DOHH2 (cell line): ENCODE measurements around the gene PTGFR.

ENCODE experiments used
- H3F3A ChIP-seq: fragments of 200-600 bp; sonication (generic), shearing (Covaris generic); 2 replicates; pipeline ENCODE4 v1.6.0; 2016; ENCODE audit warnings: antibody characterized with exemption, mild to moderate bottlenecking; ENCODE audit not compliant: control insufficient read depth, insufficient read depth
- H3K27ac ChIP-seq: fragments of 200-600 bp; sonication (generic); 2 replicates; pipeline ENCODE4 v1.5.1; 2014; ENCODE audit warnings: low read depth, mild to moderate bottlenecking, low read length, moderate library complexity
- H3K27me3 ChIP-seq: fragments of 200-600 bp; sonication (generic); 2 replicates; pipeline ENCODE4 v1.6.1; 2014; ENCODE audit warnings: mild to moderate bottlenecking, low read length, mixed read lengths; ENCODE audit not compliant: control insufficient read depth
- H3K36me3 ChIP-seq: fragments of 200-600 bp; sonication (generic); 2 replicates; pipeline ENCODE4 v1.6.1; 2014; ENCODE audit warnings: mild to moderate bottlenecking, low read length, moderate library complexity, mixed read lengths; ENCODE audit not compliant: control insufficient read depth
- H3K4me1 ChIP-seq: fragments of 200-600 bp; sonication (generic); 2 replicates; pipeline ENCODE4 v1.6.1; 2014; ENCODE audit warnings: mild to moderate bottlenecking, low read length, mixed read lengths; ENCODE audit not compliant: control insufficient read depth
- H3K4me2 ChIP-seq: fragments of 200-600 bp; sonication (generic); 2 replicates; pipeline ENCODE4 v1.6.0; 2014; ENCODE audit warnings: mild to moderate bottlenecking, low read length, moderate library complexity
- H3K4me3 ChIP-seq: fragments of 200-600 bp; sonication (generic); 2 replicates; pipeline ENCODE4 v1.5.1; 2014; ENCODE audit warnings: mild to moderate bottlenecking, low read length, mixed read lengths
- H3K79me2 ChIP-seq: fragments of 200-600 bp; sonication (generic); 2 replicates; pipeline ENCODE4 v1.6.1; 2014; ENCODE audit warnings: mild to moderate bottlenecking, low read length, mixed read lengths; ENCODE audit not compliant: control insufficient read depth
- H3K9me2 ChIP-seq: fragments of 200-600 bp; sonication (generic); replicated peaks from 2 replicates; pipeline ENCODE4 v1.6.1; 2014; ENCODE audit warnings: mild to moderate bottlenecking, low read length, mixed read lengths; ENCODE audit not compliant: control insufficient read depth
- H3K9me3 ChIP-seq: fragments of 200-600 bp; sonication (generic); 2 replicates; pipeline ENCODE4 v1.6.1; 2014; ENCODE audit warnings: antibody characterized with exemption, low read length, mixed read lengths; ENCODE audit not compliant: control insufficient read depth, insufficient read depth
- H4K20me1 ChIP-seq: fragments of 200-600 bp; sonication (generic); 2 replicates; pipeline ENCODE4 v1.6.0; 2014; ENCODE audit warnings: low read depth, mild to moderate bottlenecking, antibody characterized with exemption, low read length, moderate library complexity; ENCODE audit not compliant: control insufficient read depth, insufficient read depth
- EZH2phosphoT487 ChIP-seq: fragments of 200-600 bp; sonication (generic); IDR thresholded peaks from 2 replicates; pipeline ENCODE4 v1.6.1; 2017; ENCODE audit warnings: borderline replicate concordance, mild to moderate bottlenecking, antibody characterized with exemption, low read length, moderate library complexity, mixed read lengths
- TF ChIP-seq, protein P1 (sequence below): fragments of 200-600 bp; sonication (generic); IDR thresholded peaks from one replicate; pipeline ENCODE4 v1.5.1; 2014; ENCODE audit warnings: antibody characterized with exemption, mild to moderate bottlenecking, low read depth, low read length; ENCODE audit not compliant: poor library complexity, severe bottlenecking

The PTGFR gene

DNA sequence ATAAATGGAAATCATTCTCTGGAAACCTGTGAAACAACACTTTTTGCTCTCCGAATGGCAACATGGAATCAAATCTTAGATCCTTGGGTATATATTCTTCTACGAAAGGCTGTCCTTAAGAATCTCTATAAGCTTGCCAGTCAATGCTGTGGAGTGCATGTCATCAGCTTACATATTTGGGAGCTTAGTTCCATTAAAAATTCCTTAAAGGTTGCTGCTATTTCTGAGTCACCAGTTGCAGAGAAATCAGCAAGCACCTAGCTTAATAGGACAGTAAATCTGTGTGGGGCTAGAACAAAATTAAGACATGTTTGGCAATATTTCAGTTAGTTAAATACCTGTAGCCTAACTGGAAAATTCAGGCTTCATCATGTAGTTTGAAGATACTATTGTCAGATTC is 45.7 kb downstream of the PTGFR start:
- Histone ChIP-seq H4K20me1 (no peaks in the 10 kb centered on the region), H3K27me3 (no peaks in the 10 kb centered on the region), H3K4me3 (no peak overlapping the region), H3K79me2 (no peaks in the 10 kb centered on the region), H3K4me1 (no peaks in the 10 kb centered on the region), H3K4me2 (no peak overlapping the region), H3K9me2 (no peaks in the 10 kb centered on the region), H3K27ac (no peak overlapping the region), H3K36me3 (no peaks in the 10 kb centered on the region), H3F3A (no peaks in the 10 kb centered on the region), H3K9me3 (no peaks in the 10 kb centered on the region)
- no peak for TF ChIP-seq EZH2phosphoT487

DNA sequence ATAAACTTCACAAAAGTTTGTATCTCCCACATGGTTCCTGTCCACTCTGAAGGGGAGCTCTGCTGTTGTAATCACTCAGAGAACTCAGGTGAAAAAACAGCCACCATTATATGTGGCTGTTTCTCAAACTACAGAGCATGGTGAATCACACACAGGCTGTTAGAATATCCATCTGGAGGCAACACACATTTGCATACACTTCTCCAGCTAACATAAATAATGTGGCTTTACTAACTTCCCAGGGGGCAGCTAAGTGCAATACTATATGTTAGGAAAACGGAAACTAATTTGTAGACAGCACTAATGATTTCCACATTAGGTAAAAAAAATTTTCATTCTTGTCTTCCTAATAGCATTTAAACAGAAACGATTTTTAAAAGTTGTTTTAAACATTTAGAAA is 49.3 kb downstream of the PTGFR start:
- Histone ChIP-seq H3F3A (no peaks in the 10 kb centered on the region), H3K9me2 (no peaks in the 10 kb centered on the region), H3K4me1 (no peaks in the 10 kb centered on the region), H4K20me1 (no peaks in the 10 kb centered on the region), H3K27ac (no peak overlapping the region), H3K36me3 (no peaks in the 10 kb centered on the region), H3K4me3 (no peak overlapping the region), H3K27me3 (no peaks in the 10 kb centered on the region), H3K79me2 (no peaks in the 10 kb centered on the region), H3K4me2 (no peak overlapping the region), H3K9me3 (no peaks in the 10 kb centered on the region)
- no peak for TF ChIP-seq EZH2phosphoT487
- TF ChIP-seq, protein P1, sequence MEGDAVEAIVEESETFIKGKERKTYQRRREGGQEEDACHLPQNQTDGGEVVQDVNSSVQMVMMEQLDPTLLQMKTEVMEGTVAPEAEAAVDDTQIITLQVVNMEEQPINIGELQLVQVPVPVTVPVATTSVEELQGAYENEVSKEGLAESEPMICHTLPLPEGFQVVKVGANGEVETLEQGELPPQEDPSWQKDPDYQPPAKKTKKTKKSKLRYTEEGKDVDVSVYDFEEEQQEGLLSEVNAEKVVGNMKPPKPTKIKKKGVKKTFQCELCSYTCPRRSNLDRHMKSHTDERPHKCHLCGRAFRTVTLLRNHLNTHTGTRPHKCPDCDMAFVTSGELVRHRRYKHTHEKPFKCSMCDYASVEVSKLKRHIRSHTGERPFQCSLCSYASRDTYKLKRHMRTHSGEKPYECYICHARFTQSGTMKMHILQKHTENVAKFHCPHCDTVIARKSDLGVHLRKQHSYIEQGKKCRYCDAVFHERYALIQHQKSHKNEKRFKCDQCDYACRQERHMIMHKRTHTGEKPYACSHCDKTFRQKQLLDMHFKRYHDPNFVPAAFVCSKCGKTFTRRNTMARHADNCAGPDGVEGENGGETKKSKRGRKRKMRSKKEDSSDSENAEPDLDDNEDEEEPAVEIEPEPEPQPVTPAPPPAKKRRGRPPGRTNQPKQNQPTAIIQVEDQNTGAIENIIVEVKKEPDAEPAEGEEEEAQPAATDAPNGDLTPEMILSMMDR = no peak

DNA sequence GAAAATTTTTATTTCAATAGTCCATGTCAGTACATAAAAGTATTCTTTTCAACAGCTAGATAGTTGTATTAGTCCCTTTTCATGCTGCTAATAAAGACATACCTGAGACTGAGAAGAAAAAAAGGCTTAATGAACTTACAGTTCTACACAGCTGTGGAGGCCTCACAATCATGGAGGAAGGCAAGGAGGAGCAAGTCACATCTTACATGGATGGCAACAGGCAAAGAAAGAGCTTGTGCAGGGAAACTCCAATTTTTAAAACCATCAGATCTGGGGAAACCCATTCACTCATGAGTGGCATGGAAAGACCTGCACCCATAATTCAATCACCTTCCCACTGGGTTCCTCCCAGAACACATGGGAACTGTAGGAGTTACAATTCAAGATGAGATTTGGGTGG is 50.7 kb downstream of the PTGFR start:
- Histone ChIP-seq H3K79me2 (no peaks in the 10 kb centered on the region), H4K20me1 (no peaks in the 10 kb centered on the region), H3K36me3 (no peaks in the 10 kb centered on the region), H3F3A (no peaks in the 10 kb centered on the region), H3K27ac (no peak overlapping the region), H3K4me2 (no peak overlapping the region), H3K4me3 (no peak overlapping the region), H3K4me1 (no peaks in the 10 kb centered on the region), H3K9me3 (no peaks in the 10 kb centered on the region), H3K9me2 (no peaks in the 10 kb centered on the region), H3K27me3 (no peaks in the 10 kb centered on the region)
- TF ChIP-seq, protein P1 = no peak
- TF ChIP-seq EZH2phosphoT487 = no peak

DNA sequence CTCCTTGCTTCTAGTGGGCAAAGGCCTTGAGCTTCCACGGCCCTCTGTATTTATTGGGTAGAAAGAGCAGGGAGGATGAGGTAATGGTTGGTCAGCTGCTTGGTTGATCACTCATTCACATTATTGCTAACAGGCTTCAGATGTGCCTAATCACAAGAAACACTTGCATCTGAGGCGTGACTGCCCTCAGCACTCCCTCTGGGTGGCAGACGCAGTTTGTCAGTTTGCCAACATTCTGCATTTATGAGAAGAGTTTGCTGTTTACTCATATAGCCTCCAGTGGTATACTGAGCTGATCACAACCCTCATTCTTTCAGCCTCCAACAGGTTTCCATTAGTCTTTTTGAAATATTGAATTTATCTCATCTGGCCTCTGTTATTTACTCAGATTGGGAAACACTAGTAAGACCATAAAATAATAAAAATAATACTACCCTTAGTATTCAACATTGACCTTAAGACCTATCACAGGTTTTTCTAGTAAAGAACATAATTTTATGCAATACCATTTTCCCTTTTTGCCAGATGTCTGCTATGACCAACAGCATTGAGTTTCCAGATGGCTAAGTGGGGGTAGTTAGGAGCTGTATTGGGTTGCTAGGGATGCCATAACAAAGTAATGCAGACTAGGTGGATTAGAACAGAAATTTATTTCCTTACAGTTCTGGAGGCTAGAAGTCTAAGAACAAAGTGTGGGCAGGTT is 53.3 kb downstream of the PTGFR start:
- H3K9me2 ChIP-seq = no peaks in the 10 kb centered on the region
- H3K27ac ChIP-seq = no peak overlapping the region
- H3K36me3 ChIP-seq = no peaks in the 10 kb centered on the region
- no peak overlapping the region for H3K4me3 ChIP-seq
- no peaks in the 10 kb centered on the region for H3K27me3 ChIP-seq
- H3K9me3 ChIP-seq = no peaks in the 10 kb centered on the region
- H3K4me2 ChIP-seq = no peak overlapping the region
- TF ChIP-seq, protein P1 = no peak
- TF ChIP-seq EZH2phosphoT487 = no peak
- no peaks in the 10 kb centered on the region for H3K79me2 ChIP-seq
- no peaks in the 10 kb centered on the region for H3F3A ChIP-seq
- no peaks in the 10 kb centered on the region for H3K4me1 ChIP-seq
- H4K20me1 ChIP-seq = no peaks in the 10 kb centered on the region
